Kidney epithelial cell (primary cell): ENCODE results near the gene FAM72C. TPM values are rescaled to one million over a fixed set of nuclear protein-coding genes. Genes with fewer than 3 reads are reported as not detected.
A peak's percentile ranks its signal among the peaks of the same experiment; 100 is the strongest.
"Not testable (repeated sequence)": the region's sequence is repeated elsewhere in the genome, so short reads cannot be mapped to it uniquely, and the experiment has no call there.

ENCODE experiments used
- DNase-seq: peaks from one replicate; pipeline ENCODE4 v3.0.0-alpha.2; 2010; ENCODE audit warnings: low read depth
- H3K27me3 ChIP-seq: 2 replicates; pipeline ENCODE4 v1.6.0; 2011; ENCODE audit warnings: low read length; ENCODE audit not compliant: control insufficient read depth, insufficient read depth
- H3K36me3 ChIP-seq: 2 replicates; pipeline ENCODE4 v1.5.1; 2011; ENCODE audit warnings: low read length; ENCODE audit not compliant: control insufficient read depth, insufficient read depth
- H3K4me3 ChIP-seq: 2 replicates; pipeline ENCODE4 v1.5.1; 2011; ENCODE audit warnings: low read depth, mild to moderate bottlenecking, control low read depth, low read length
- CTCF ChIP-seq: IDR thresholded peaks from 2 replicates; pipeline ENCODE4 v1.5.1; 2011; ENCODE audit warnings: mild to moderate bottlenecking, moderate library complexity, low read length, control low read depth, inconsistent platforms; ENCODE audit not compliant: insufficient read depth, poor library complexity, severe bottlenecking
- total RNA-seq: library from RNA; depleted of rRNA; stranded (reverse); fragments of >200 nt; gene quantifications from 2 replicates; pipeline ENCODE4 v1.2.3, GENCODE V29; 2015

FAM72C gene
- total RNA-seq, 1 donor from 2014 or later, result 0.25 TPM

- H3K4me3 ChIP-seq, DNase-seq, H3K36me3 ChIP-seq, H3K27me3 ChIP-seq: not testable (repeated sequence)
These were observed 20.0 kb downstream of the FAM72C start for GRCh38 chr1:143951485-143952391.

DNA sequence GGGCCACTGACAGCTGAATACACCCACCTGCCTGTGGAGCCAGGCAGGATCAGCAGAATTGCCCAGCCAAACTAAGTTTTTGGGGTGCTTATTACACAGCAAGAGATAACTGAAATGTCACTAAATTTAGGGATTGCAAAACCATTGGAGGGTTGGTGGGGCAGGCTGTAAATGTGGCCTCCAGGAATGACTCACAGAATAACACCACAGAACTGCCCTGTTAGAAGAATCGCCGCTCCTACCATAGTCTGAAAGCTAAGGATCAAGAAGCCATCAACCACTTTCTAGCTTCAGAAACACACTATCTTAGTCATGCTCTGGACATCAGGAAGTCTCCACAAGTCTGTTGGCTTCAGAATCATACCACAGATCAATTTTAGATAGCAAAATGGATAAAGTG, 24.0 kb downstream of the FAM72C start:
- DNase-seq, H3K36me3 ChIP-seq, H3K4me3 ChIP-seq, H3K27me3 ChIP-seq: not testable (repeated sequence)

DNA sequence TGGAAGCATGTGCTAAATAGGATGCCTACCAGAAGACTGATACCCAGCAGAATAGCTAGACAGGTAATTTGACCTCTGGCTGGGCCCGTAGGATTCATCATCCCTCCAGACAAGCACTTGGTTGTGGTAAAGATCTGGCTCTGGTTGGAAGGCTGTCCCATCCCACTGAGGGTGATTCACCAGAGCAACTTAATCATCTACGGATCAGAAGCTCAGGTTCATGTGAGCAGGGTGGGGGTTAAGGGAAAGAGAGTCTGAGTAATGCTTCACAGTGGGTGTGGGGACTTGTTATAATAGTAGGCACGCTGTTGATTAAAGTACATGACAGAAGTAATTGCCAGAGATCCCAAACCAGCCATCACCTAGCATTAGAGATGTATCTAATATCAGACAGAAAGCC, 26.5 kb downstream of the FAM72C start:
- H3K27me3 ChIP-seq, H3K4me3 ChIP-seq, H3K36me3 ChIP-seq, DNase-seq: not testable (repeated sequence)

GRCh38 chr1:143944576-143945240, 27.1 kb downstream of the FAM72C start:
- DNase-seq, H3K27me3 ChIP-seq, H3K4me3 ChIP-seq: not testable (repeated sequence)

DNA sequence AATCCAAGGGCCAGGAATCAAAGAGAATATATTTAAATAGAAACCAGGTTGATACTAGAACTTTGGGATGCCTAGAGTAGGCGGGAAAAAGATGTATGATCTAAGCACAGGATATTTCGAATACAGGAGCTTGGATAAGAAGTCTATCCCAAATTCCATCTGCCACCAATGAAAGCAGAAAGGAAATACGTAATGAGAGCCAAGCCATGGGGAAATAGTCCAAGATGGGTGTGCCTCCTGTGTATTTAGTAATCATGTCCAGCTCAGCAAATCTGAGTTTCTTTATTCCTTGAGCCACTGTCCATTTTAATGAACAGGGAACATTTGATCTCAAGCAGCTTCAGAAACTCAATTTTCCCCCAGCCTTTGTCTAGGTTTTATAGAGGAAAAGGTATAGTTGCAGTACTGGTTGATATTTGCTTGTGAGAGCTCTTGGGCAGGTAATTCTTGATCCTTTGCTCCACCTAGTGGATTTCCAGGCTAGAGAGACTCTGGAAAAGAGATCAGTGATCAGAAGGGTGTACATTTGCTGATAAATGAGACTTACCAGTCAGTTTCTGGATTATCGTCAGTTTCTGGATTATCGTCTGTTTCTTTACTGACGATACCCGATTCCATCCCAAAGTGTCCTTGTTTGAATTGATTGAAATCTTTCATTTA, 28.3 kb downstream of the FAM72C start:
- H3K4me3 ChIP-seq, H3K27me3 ChIP-seq, DNase-seq, H3K36me3 ChIP-seq: not testable (repeated sequence)

More at GRCh38 chr1:143944576-143945240, 27.1 kb downstream of the FAM72C start:
- H3K36me3 ChIP-seq, result not testable (repeated sequence)

- H3K4me3 ChIP-seq, H3K36me3 ChIP-seq, DNase-seq, H3K27me3 ChIP-seq: not testable (repeated sequence)
These were observed 29.4 kb downstream of the FAM72C start for GRCh38 chr1:143942238-143942860.

GRCh38 chr1:143939666-143940065, 32.1 kb downstream of the FAM72C start:
- H3K36me3 ChIP-seq, H3K27me3 ChIP-seq, H3K4me3 ChIP-seq, DNase-seq: not testable (repeated sequence)

DNA sequence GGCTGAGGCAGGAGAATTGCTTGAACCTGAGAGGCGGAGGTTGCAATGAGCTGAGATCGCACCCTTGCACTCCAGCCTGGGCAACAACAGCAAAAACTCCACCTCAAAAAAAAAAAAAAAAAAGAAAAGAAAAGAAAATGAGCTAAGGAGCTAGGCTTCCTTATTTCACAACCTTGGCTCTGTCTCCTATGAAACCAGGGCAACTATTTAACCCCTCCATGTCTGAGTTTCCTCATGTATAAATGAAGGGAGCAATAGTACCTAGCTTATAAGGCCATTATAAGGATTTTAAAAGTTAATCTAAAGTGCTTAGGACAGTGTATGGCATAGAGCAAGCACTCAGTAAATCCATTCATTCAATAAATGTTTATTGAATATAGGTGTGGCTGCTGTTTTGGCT, 32.9 kb downstream of the FAM72C start:
- DNase-seq, H3K4me3 ChIP-seq, H3K36me3 ChIP-seq, H3K27me3 ChIP-seq: not testable (repeated sequence)

- peak; percentile 10 for TF ChIP-seq CTCF
- not testable (repeated sequence) for DNase-seq, H3K36me3 ChIP-seq, H3K4me3 ChIP-seq, H3K27me3 ChIP-seq
These were observed 35.2 kb downstream of the FAM72C start for GRCh38 chr1:143936457-143937115.

GRCh38 chr1:143919127-143919526, 52.7 kb downstream of the FAM72C start:
- not testable (repeated sequence) for H3K27me3 ChIP-seq, DNase-seq, H3K4me3 ChIP-seq, H3K36me3 ChIP-seq

DNA sequence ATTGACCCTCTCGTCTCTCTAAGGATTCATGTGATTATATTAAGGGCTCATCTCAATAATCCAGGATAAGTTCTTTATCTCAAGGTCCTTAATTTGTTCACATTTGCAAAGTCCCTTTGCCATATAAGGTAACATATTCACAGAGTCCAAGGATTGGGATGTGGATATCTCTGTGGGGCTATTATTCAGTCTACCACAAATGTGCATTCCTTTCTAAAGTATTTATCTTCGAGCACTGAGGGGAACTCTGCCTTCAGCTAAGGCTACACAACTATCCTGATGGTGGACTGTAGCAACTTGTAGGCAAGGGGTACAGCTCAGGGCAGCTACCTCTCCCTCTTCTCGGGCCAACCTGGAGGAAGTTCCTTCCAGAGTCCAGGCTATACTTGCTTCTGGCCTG, 53.2 kb downstream of the FAM72C start:
- not testable (repeated sequence) for H3K27me3 ChIP-seq, H3K4me3 ChIP-seq, H3K36me3 ChIP-seq, DNase-seq

GRCh38 chr1:143913705-143914104, 58.1 kb downstream of the FAM72C start:
- not testable (repeated sequence) for H3K27me3 ChIP-seq, DNase-seq, H3K36me3 ChIP-seq, H3K4me3 ChIP-seq
